T-cell (primary cell): ENCODE measurements around the gene DCST1. TPM values are rescaled to one million over a fixed set of nuclear protein-coding genes. Genes with fewer than 3 reads are reported as not detected.

ENCODE experiments used
- ATAC-seq, 4 experiments: fragments of 200-7000 bp in 3 of 4; fragments of 150-1000 bp in 1 of 4; cut with Tn5 transposase; replicated peaks in 1 of 4; 1 replicate in 3 of 4; 2 replicates in 1 of 4; pipeline ENCODE4 v1.10.0; 2021; ENCODE audit warnings: moderate library complexity in 3 of 4, mild to moderate bottlenecking in 2 of 4, moderate number of reproducible peaks in 1 of 4
- CTCF ChIA-PET, 2 donors: fragments of 300-600 bp; sonication (Branson Sonifier 250); formaldehyde crosslinking; loops; one replicate each; lab custom pipeline; 2022; ENCODE audit warnings: antibody characterized with exemption in 2 of 2; lab: Charles Lee
- POLR2A ChIA-PET, 2 donors: fragments of 300-600 bp; sonication (Branson Sonifier 250); formaldehyde crosslinking; loops; one replicate each; lab custom pipeline; 2022; ENCODE audit warnings: antibody characterized with exemption in 2 of 2; lab: Charles Lee
- DNase-seq, 35 experiments: peaks; one replicate each; pipeline versions ENCODE4 v3.0.0 to v3.0.0-alpha.2; 2013 to 2023
- H3K27ac ChIP-seq: one replicate; pipeline ENCODE4 v1.5.1; 2013; ENCODE audit warnings: low read length
- H3K27me3 ChIP-seq, 2 experiments: replicated peaks in 1 of 2; 1 replicate in 1 of 2; 2 replicates in 1 of 2; pipeline versions ENCODE4 v1.6.1 to v1.7.0; 2013; ENCODE audit warnings: low read length in 1 of 2, mixed read lengths in 1 of 2; ENCODE audit not compliant: control insufficient read depth in 2 of 2, insufficient read depth in 2 of 2; ENCODE audit errors: extremely low read depth in 1 of 2
- H3K36me3 ChIP-seq, 2 donors: 1 replicate in 1 of 2; 2 replicates in 1 of 2; pipeline versions ENCODE4 v1.6.1 to v1.7.0; 2013; ENCODE audit warnings: low read length in 1 of 2; ENCODE audit not compliant: control insufficient read depth in 2 of 2, insufficient read depth in 1 of 2; ENCODE audit errors: extremely low read depth in 1 of 2
- H3K4me1 ChIP-seq, 2 experiments: 1 replicate in 1 of 2; 2 replicates in 1 of 2; pipeline versions ENCODE4 v1.6.1 to v1.7.0; 2013; ENCODE audit warnings: low read length in 2 of 2, mixed read lengths in 1 of 2; ENCODE audit not compliant: insufficient read depth in 2 of 2, control insufficient read depth in 1 of 2; ENCODE audit errors: extremely low read depth in 1 of 2
- H3K4me3 ChIP-seq, 2 donors: 1 replicate in 1 of 2; 2 replicates in 1 of 2; pipeline versions ENCODE4 v1.5.1 to v1.7.0; 2013; ENCODE audit warnings: mild to moderate bottlenecking in 2 of 2, low read length in 1 of 2, moderate library complexity in 1 of 2; ENCODE audit not compliant: control insufficient read depth in 1 of 2; ENCODE audit errors: extremely low read depth in 1 of 2
- H3K9me3 ChIP-seq: 2 replicates; pipeline ENCODE4 v1.7.0; 2013
- H3K27ac Mint-ChIP-seq, 2 donors: one replicate each; pipeline ENCODE4 v1.8.0; 2020 to 2021; ENCODE audit warnings: mild to moderate bottlenecking in 2 of 2, mixed read lengths in 2 of 2
- H3K27me3 Mint-ChIP-seq, 2 donors: one replicate each; pipeline ENCODE4 v1.8.0; 2021 to 2022; ENCODE audit warnings: mixed read lengths in 2 of 2
- H3K36me3 Mint-ChIP-seq: one replicate; pipeline ENCODE4 v1.8.0; 2021; ENCODE audit warnings: mixed read lengths
- H3K4me1 Mint-ChIP-seq, 3 donors: one replicate each; pipeline ENCODE4 v1.8.0; 2020 to 2022; ENCODE audit warnings: mixed read lengths in 3 of 3, mild to moderate bottlenecking in 1 of 3
- H3K4me3 Mint-ChIP-seq, 3 donors: one replicate each; pipeline ENCODE4 v1.8.0; 2020 to 2022; ENCODE audit warnings: mild to moderate bottlenecking in 3 of 3, mixed read lengths in 3 of 3, moderate library complexity in 3 of 3
- H3K9me3 Mint-ChIP-seq, 3 donors: one replicate each; pipeline ENCODE4 v1.8.0; 2020 to 2022; ENCODE audit warnings: mixed read lengths in 3 of 3
- WGBS: methylation state at CpG from one replicate; pipeline ENCODE4 v1.1.5; 2013; ENCODE audit warnings: missing lambda C conversion rate; ENCODE audit not compliant: insufficient coverage; 5-methylcytosine and 5-hydroxymethylcytosine counted together
- total RNA-seq, 35 experiments: library from RNA in 6 of 35; stranded (reverse) in 6 of 35; fragments of 120-200 nt in 1 of 35; gene quantifications; one replicate each; pipeline versions ENCODE4 v1.2.1 to v1.2.4 and lab custom pipeline; 2013 to 2026

Gene DCST1
- total RNA-seq, 5 donors from 2014 or later (not counting 1 experiment from before 2014, with no cell fraction given): 0.30 to 0.58 (median 0.54) TPM; not detected in 2

GRCh38 chr1:155073377-155074242, 40.0 kb downstream of the DCST1 start:
- no peaks in the 10 kb centered on the region for H3K27me3 Mint-ChIP-seq
- POLR2A ChIA-PET: no interaction called here

DNA sequence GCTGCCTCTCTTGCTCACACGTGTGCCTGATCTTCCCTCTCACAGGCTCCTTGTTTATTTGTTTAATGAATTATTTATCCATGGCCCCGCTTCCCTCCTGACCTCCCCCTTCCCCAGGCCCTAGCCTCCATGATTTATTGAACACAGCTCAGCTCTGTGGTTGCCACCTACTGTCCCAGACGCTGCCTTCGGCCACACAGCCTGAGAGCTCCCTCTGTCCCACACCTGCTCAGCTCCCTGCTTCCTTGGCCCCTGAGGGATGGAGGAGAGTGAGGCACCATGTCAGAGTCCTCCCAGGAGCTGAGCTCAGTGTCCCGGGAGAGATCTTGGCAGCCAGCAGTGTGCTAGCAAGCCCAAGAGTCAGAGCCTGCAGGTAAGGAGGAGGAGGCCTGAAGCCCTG, 41.9 kb downstream of the DCST1 start:
- no peak for DNase-seq
- H3K4me3 Mint-ChIP-seq: no peak overlapping the region
- ChIA-PET POLR2A (no interaction called here), CTCF (interaction anchor here in 1 of 2 donors (0.6 to 1.6 kb wide), 2 partner anchors 9 to 264 kb away, joined by 3 to 6 read pairs; no protein-coding TSS in a partner anchor)
- Histone ChIP-seq H3K36me3 (no peaks in the 10 kb centered on the region), H3K4me3 (no peak overlapping the region), H3K9me3 (no peaks in the 10 kb centered on the region), H3K4me1 (peaks cover 54 to 55% of the 10 kb centered on the region in 2 experiments), H3K27ac (no peak overlapping the region), H3K27me3 (peaks cover 0 to 31% of the 10 kb centered on the region in 2 experiments)
- H3K4me1 Mint-ChIP-seq: peaks cover 29 to 45% (median 36%) of the 10 kb centered on the region in 3 donors
- H3K36me3 Mint-ChIP-seq: no peaks in the 10 kb centered on the region
- no peaks in the 10 kb centered on the region for H3K9me3 Mint-ChIP-seq
- no peak for ATAC-seq
- peaks cover 5 to 6% of the 10 kb centered on the region in 2 donors for H3K27me3 Mint-ChIP-seq
- WGBS: no CpG with 5 or more reads among the region's 5 CpGs
- H3K27ac Mint-ChIP-seq: no peak overlapping the region

More at GRCh38 chr1:155073377-155074242, 40.0 kb downstream of the DCST1 start:
- WGBS: 100% methylated on average over 1 of the region's 3 CpGs
- no peak overlapping the region for H3K4me3 Mint-ChIP-seq
- ATAC-seq (peak in 1 of 4 experiments; percentile 17), DNase-seq (no peak)
- no peak overlapping the region for H3K27ac ChIP-seq
- H3K9me3 Mint-ChIP-seq: no peaks in the 10 kb centered on the region
- no peaks in the 10 kb centered on the region for H3K9me3 ChIP-seq
- H3K4me1 ChIP-seq: peaks cover 44 to 48% of the 10 kb centered on the region in 2 experiments
- CTCF ChIA-PET: interaction anchor here in 1 of 2 donors (0.5 to 1.0 kb wide), 2 partner anchors 12 to 89 kb away, joined by 4 to 7 read pairs; no protein-coding TSS in a partner anchor
- H3K27me3 ChIP-seq: peaks cover 0 to 17% of the 10 kb centered on the region in 2 experiments
- peak overlapping the region in 1 of 2 donors; percentile 17 for H3K4me3 ChIP-seq
- peak overlapping the region in 1 of 2 donors; percentile 24 for H3K27ac Mint-ChIP-seq
- peaks cover 25 to 38% (median 29%) of the 10 kb centered on the region in 3 donors for H3K4me1 Mint-ChIP-seq
- H3K36me3 Mint-ChIP-seq: no peaks in the 10 kb centered on the region
- peaks cover 6 to 8% of the 10 kb centered on the region in 2 donors for H3K36me3 ChIP-seq

DNA sequence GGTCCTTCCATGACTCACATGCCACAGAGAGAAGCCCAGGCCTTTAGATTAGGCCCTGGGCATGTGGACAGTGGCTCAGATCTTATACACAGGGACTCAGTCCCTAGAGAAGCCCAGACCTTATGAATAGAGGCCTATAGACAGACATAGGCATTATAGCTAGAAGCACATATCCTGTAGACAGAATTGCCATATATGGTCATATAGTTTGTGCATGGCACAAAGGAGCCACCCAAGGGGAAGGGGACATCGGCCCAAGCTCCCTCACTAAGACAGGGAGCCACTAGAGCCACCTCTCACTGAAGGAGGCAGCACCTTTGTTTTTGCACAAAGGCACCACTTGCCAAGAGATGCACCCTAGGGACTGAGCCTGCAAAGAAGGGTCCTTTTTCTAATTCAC, 42.7 kb downstream of the DCST1 start:
- no peak for DNase-seq
- ChIA-PET CTCF (no interaction called here), POLR2A (no interaction called here)
- Mint-ChIP-seq H3K9me3 (no peaks in the 10 kb centered on the region), H3K27me3 (peaks cover 7 to 9% of the 10 kb centered on the region in 2 donors), H3K36me3 (no peaks in the 10 kb centered on the region), H3K4me3 (no peak overlapping the region), H3K4me1 (peaks cover 30 to 48% (median 37%) of the 10 kb centered on the region in 3 donors), H3K27ac (no peak overlapping the region)
- Histone ChIP-seq H3K4me3 (no peak overlapping the region), H3K36me3 (no peaks in the 10 kb centered on the region), H3K27ac (no peak overlapping the region), H3K4me1 (peaks cover 54 to 61% of the 10 kb centered on the region in 2 experiments), H3K27me3 (peaks cover 0 to 38% of the 10 kb centered on the region in 2 experiments), H3K9me3 (no peaks in the 10 kb centered on the region)
- 38% methylated on average over 1 of the region's 1 CpG for WGBS
- ATAC-seq: no peak

DNA sequence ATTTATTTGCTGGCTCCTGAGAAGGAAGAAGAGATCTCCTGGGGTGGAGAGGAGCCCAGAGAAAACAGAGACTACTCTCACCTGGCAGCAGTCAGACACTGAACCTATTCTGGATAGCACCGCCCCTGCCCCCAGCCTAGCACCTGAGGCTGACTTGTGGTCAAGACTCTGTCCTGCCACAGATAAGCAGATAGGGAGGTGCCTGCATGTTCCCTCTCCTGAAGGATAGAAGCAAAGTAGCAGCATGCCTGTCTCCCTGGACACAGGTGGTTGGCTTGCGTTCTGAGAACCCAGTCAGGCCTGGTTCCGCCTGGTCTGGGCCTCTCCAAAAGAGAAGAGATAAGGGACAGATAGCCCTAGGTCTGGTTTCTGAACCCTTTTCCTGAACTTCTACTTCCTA, 43.7 kb downstream of the DCST1 start:
- no peak overlapping the region for H3K4me3 ChIP-seq
- Mint-ChIP-seq H3K4me1 (peaks cover 30 to 47% (median 45%) of the 10 kb centered on the region in 3 donors), H3K27ac (peak overlapping the region in 1 of 2 donors; percentile 7), H3K4me3 (peak overlapping the region in 2 of 3 donors; percentile 2 to 85), H3K27me3 (peaks cover 13 to 17% of the 10 kb centered on the region in 2 donors), H3K9me3 (no peaks in the 10 kb centered on the region), H3K36me3 (no peaks in the 10 kb centered on the region)
- WGBS: 100% methylated on average over 1 of the region's 3 CpGs
- H3K27ac ChIP-seq: no peak overlapping the region
- ChIA-PET CTCF (no interaction called here), POLR2A (no interaction called here)
- peaks cover 57 to 68% of the 10 kb centered on the region in 2 experiments for H3K4me1 ChIP-seq
- ATAC-seq (no peak), DNase-seq (no peak)
- H3K27me3 ChIP-seq: peaks cover 0 to 43% of the 10 kb centered on the region in 2 experiments
- H3K36me3 ChIP-seq: no peaks in the 10 kb centered on the region
- no peaks in the 10 kb centered on the region for H3K9me3 ChIP-seq

DNA sequence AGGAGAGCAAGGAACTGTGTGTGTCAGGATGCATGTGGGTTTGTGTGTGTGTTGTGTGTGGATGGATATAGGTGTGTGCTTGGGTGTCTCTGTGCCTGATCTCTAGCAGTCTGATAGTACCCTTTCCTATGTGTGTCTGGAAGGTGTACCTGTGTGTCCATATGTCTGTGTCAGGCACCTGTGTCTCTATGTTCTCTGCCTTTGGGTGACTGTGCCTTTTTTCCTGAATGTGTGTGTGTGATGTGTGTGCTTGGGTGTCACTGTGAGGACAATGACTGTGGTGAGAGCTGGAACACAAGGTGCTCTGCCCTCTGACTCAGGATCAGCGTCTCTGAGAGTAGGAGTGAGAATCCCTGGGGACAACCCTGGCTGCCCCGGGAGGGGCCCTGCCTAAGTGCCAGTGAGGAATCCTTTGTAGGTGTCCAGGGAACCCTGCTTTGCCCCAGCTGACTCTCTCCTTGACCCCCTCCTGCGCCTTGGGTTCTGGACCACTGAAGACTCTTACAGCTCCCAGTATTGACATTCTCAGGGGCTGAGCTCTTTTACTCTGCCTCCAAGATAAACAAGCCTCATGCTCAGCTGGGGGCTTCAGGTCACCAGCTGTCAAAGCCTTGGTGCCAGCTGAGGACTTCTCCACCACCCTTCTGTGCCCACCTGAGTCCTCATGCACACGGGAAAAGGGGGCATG, 44.3 kb downstream of the DCST1 start:
- DNase-seq (no peak), ATAC-seq (no peak)
- peak overlapping the region in 1 of 2 donors; percentile 7 for H3K27ac Mint-ChIP-seq
- ChIA-PET POLR2A (no interaction called here), CTCF (interaction anchor here in 1 of 2 donors (0.8 kb wide), 1 partner anchor 23 kb away, joined by 3 read pairs; no protein-coding TSS in a partner anchor)
- peaks cover 63 to 72% of the 10 kb centered on the region in 2 experiments for H3K4me1 ChIP-seq
- no peaks in the 10 kb centered on the region for H3K36me3 ChIP-seq
- H3K27ac ChIP-seq: no peak overlapping the region
- no peaks in the 10 kb centered on the region for H3K36me3 Mint-ChIP-seq
- WGBS: 90% methylated on average over 4 of the region's 4 CpGs
- H3K9me3 ChIP-seq: no peaks in the 10 kb centered on the region
- peak overlapping the region; percentile 43 to 85 (median 52) for H3K4me3 Mint-ChIP-seq
- H3K27me3 ChIP-seq: peaks cover 0 to 48% of the 10 kb centered on the region in 2 experiments
- H3K4me3 ChIP-seq: no peak overlapping the region
- no peaks in the 10 kb centered on the region for H3K9me3 Mint-ChIP-seq
- H3K27me3 Mint-ChIP-seq: peaks cover 16 to 22% of the 10 kb centered on the region in 2 donors
- H3K4me1 Mint-ChIP-seq: peaks cover 34 to 49% (median 49%) of the 10 kb centered on the region in 3 donors
